CD4-positive, alpha-beta memory T cell (primary cell): Measurements from ENCODE around the gene MROH7. TPM values are rescaled to one million over a fixed set of nuclear protein-coding genes. Genes with fewer than 3 reads are reported as not detected.

Source experiments
- CTCF ChIA-PET: fragments of 350-600 bp; sonication (Branson Sonifier 250); formaldehyde crosslinking; loops from one replicate; lab custom pipeline; 2021; ENCODE audit warnings: inconsistent platforms; ENCODE audit not compliant: partially characterized antibody; lab: Charles Lee
- POLR2A ChIA-PET: fragments of 350-600 bp; sonication (Branson Sonifier 250); formaldehyde crosslinking; loops from one replicate; lab custom pipeline; 2021; ENCODE audit not compliant: partially characterized antibody; lab: Charles Lee
- DNase-seq, 5 donors: peaks; one replicate each; pipeline versions ENCODE4 v3.0.0 to v3.0.0-alpha.2; 2020 to 2022; ENCODE audit warnings: mixed read lengths in 1 of 5
- H3K27ac ChIP-seq: one replicate; pipeline ENCODE4 v1.7.0; 2013; ENCODE audit warnings: low read depth, low read length
- H3K27me3 ChIP-seq: 2 replicates; pipeline ENCODE4 v1.7.0; 2013; ENCODE audit warnings: mild to moderate bottlenecking, low read length, moderate library complexity; ENCODE audit not compliant: insufficient read depth
- H3K36me3 ChIP-seq: 2 replicates; pipeline ENCODE4 v1.7.0; 2013; ENCODE audit warnings: mild to moderate bottlenecking, low read length, moderate library complexity; ENCODE audit not compliant: insufficient read depth
- H3K4me1 ChIP-seq: 2 replicates; pipeline ENCODE4 v1.7.0; 2013; ENCODE audit warnings: mild to moderate bottlenecking, low read length, moderate library complexity; ENCODE audit not compliant: insufficient read depth
- H3K4me3 ChIP-seq, 2 donors: one replicate each; pipeline ENCODE4 v1.7.0; 2013; ENCODE audit warnings: low read length in 2 of 2, mild to moderate bottlenecking in 1 of 2
- H3K9me3 ChIP-seq, 2 donors: one replicate each; pipeline ENCODE4 v1.7.0; 2013; ENCODE audit warnings: low read length in 2 of 2, control low read depth in 1 of 2; ENCODE audit not compliant: control insufficient read depth in 1 of 2
- H3K27ac Mint-ChIP-seq, 7 donors: one replicate each; pipeline ENCODE4 v1.8.0; 2020 to 2021; ENCODE audit warnings: mixed read lengths in 7 of 7, mild to moderate bottlenecking in 6 of 7, inconsistent platforms in 3 of 7, moderate library complexity in 3 of 7
- H3K27me3 Mint-ChIP-seq, 2 donors: one replicate each; pipeline ENCODE4 v1.8.0; 2020 to 2021; ENCODE audit warnings: mixed read lengths in 2 of 2
- H3K36me3 Mint-ChIP-seq, 2 donors: one replicate each; pipeline ENCODE4 v1.8.0; 2020 to 2021; ENCODE audit warnings: mixed read lengths in 2 of 2, inconsistent platforms in 1 of 2, mild to moderate bottlenecking in 1 of 2
- H3K4me1 Mint-ChIP-seq, 4 donors: one replicate each; pipeline ENCODE4 v1.8.0; 2020 to 2021; ENCODE audit warnings: mixed read lengths in 4 of 4, mild to moderate bottlenecking in 1 of 4
- H3K4me3 Mint-ChIP-seq, 8 donors: one replicate each; pipeline ENCODE4 v1.8.0; 2020 to 2021; ENCODE audit warnings: mixed read lengths in 8 of 8, mild to moderate bottlenecking in 7 of 8, moderate library complexity in 6 of 8, inconsistent platforms in 3 of 8
- H3K9me3 Mint-ChIP-seq, 8 donors: one replicate each; pipeline ENCODE4 v1.8.0; 2020 to 2021; ENCODE audit warnings: mixed read lengths in 8 of 8, mild to moderate bottlenecking in 5 of 8, inconsistent platforms in 3 of 8, moderate library complexity in 1 of 8
- intact Hi-C: fragments of 100-400 bp; cut with micrococcal nuclease; formaldehyde crosslinking; loops from one replicate; pipeline ENCODE4 v1.15.1; 2023
- polyA plus RNA-seq, 2 donors: library from polyadenylated mRNA; unstranded; fragments of 300-500 nt; fragmentation: Illumina TruSeq; gene quantifications; one replicate each; pipeline ENCODE4 v1.2.3, GENCODE V29; 2021
- total RNA-seq, 2 experiments: library from RNA; stranded (reverse); gene quantifications; one replicate each; pipeline ENCODE4 v1.2.3, GENCODE V29; 2021

Gene MROH7
- total and polyA plus RNA-seq, 4 experiments from 2014 or later = 0.22 to 0.38 TPM; not detected in 2

GRCh38 chr1:54758678-54759348 lies 117.2 kb downstream of the MROH7 start:
- no peak overlapping the region for H3K4me3 ChIP-seq
- ChIA-PET POLR2A (no interaction called here), CTCF (no interaction called here)
- H3K36me3 ChIP-seq = peaks cover 8% of the 10 kb centered on the region
- H3K9me3 ChIP-seq = no peaks in the 10 kb centered on the region
- no peaks in the 10 kb centered on the region for H3K27me3 Mint-ChIP-seq
- intact Hi-C loops = no loop called here
- peaks cover 14 to 18% of the 10 kb centered on the region in 2 donors for H3K36me3 Mint-ChIP-seq
- no peaks in the 10 kb centered on the region for H3K27me3 ChIP-seq
- peaks cover 4 to 17% (median 11%) of the 10 kb centered on the region in 4 donors for H3K4me1 Mint-ChIP-seq
- no peak for DNase-seq
- peaks cover 9% of the 10 kb centered on the region for H3K4me1 ChIP-seq
- H3K9me3 Mint-ChIP-seq = peaks cover 0 to 2% (median 0%) of the 10 kb centered on the region in 8 donors
- H3K4me3 Mint-ChIP-seq = no peak overlapping the region
- H3K27ac Mint-ChIP-seq = no peak overlapping the region
- no peak overlapping the region for H3K27ac ChIP-seq

Other genes starting within 250 kb of the MROH7 start
- gene SSBP3, start 235.4 kb upstream of the MROH7 start, total RNA-seq = 10 to 100 TPM; 67.6 to 87.6 TPM
- 10 to 100 TPM; 10.9 to 22.7 TPM for gene SSBP3, start 235.4 kb upstream of the MROH7 start, polyA plus RNA-seq
- gene ACOT11, start 93.6 kb upstream of the MROH7 start, total RNA-seq = under 1 TPM; 0.64 to 1.00 TPM
- gene ACOT11, start 93.6 kb upstream of the MROH7 start, polyA plus RNA-seq = not detected
- gene FAM151A, start 18.3 kb upstream of the MROH7 start, total RNA-seq = not detected
- gene FAM151A, start 18.3 kb upstream of the MROH7 start, polyA plus RNA-seq = not detected
- 10 to 100 TPM; 20.0 to 24.5 TPM for gene TTC4, start 74.1 kb downstream of the MROH7 start, total RNA-seq
- 10 to 100 TPM; 21.5 to 24.4 TPM for gene TTC4, start 74.1 kb downstream of the MROH7 start, polyA plus RNA-seq
- 1 to 10 TPM; 5.0 to 6.0 TPM for gene PARS2, start 122.7 kb downstream of the MROH7 start, total RNA-seq
- gene PARS2, start 122.7 kb downstream of the MROH7 start, polyA plus RNA-seq = 1 to 10 TPM in 1 of 2 donors, under 1 TPM in 1; 0.42 to 4.0 TPM
- 10 to 100 TPM; 18.6 to 19.0 TPM for gene TTC22, start 159.5 kb downstream of the MROH7 start, total RNA-seq
- gene TTC22, start 159.5 kb downstream of the MROH7 start, polyA plus RNA-seq = 1 to 10 TPM; 1.4 to 5.5 TPM
- gene DHCR24, start 245.4 kb downstream of the MROH7 start, total RNA-seq = 1 to 10 TPM; 7.1 to 7.6 TPM
- gene DHCR24, start 245.4 kb downstream of the MROH7 start, polyA plus RNA-seq = 1 to 10 TPM; 5.9 to 9.9 TPM